Measurements from ENCODE around the gene PKHD1. TPM values are rescaled to one million over a fixed set of nuclear protein-coding genes. Genes with fewer than 3 reads are reported as not detected.
A peak's percentile ranks its signal among the peaks of the same experiment; 100 is the strongest.

PKHD1 gene, protein sequence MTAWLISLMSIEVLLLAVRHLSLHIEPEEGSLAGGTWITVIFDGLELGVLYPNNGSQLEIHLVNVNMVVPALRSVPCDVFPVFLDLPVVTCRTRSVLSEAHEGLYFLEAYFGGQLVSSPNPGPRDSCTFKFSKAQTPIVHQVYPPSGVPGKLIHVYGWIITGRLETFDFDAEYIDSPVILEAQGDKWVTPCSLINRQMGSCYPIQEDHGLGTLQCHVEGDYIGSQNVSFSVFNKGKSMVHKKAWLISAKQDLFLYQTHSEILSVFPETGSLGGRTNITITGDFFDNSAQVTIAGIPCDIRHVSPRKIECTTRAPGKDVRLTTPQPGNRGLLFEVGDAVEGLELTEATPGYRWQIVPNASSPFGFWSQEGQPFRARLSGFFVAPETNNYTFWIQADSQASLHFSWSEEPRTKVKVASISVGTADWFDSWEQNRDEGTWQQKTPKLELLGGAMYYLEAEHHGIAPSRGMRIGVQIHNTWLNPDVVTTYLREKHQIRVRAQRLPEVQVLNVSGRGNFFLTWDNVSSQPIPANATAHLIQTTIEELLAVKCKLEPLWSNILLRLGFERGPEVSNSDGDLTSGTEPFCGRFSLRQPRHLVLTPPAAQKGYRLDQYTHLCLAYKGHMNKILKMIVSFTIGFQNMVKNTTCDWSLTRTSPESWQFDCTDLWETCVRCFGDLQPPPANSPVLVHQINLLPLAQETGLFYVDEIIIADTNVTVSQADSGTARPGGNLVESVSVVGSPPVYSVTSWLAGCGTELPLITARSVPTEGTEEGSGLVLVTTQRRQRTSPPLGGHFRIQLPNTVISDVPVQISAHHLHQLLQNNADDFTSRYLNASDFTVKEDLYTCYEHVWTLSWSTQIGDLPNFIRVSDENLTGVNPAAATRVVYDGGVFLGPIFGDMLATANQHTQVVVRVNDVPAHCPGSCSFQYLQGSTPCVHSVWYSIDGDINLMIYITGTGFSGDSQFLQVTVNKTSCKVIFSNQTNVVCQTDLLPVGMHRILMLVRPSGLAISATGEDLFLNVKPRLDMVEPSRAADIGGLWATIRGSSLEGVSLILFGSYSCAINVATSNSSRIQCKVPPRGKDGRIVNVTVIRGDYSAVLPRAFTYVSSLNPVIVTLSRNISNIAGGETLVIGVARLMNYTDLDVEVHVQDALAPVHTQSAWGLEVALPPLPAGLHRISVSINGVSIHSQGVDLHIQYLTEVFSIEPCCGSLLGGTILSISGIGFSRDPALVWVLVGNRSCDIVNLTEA (N-terminal part only)
- not detected for total RNA-seq

DNA sequence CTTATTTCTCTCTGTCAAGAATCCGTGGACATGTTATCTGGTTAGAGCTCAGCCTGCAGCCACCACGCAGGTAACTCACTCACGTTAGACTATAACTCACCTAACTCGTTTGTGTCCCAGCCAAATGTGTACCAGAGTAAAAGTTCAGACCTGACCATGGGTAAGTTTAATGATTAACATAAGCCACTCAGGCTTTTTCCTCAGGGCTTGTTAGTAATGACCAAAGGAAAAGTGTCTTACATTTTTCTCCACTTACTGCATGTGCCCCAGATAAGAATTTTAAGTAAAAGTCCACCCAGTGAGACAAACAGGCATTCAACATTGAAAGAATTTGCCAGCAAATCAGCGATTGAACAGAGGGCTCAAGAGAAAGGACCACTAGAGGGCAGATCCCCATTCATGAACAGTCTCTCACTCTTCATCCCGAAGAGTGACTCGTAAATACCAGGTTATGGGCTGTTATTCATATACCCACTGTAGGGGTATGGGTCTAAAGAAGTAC, at the start of gene PKHD1:
PKHD1 (minus strand) TSS at position 116 of the 502 bp plus-strand sequence. CDS start 2,680 bp downstream, outside the sequence.
- Mint-ChIP-seq H3K4me1 (ENCODE audit: low read depth) (no peaks in the 10 kb centered on the region), H3K4me3 (no peak within 1 kb of the TSS), H3K27me3 (ENCODE audit: low read depth) (no peaks in the 10 kb centered on the region), H3K36me3 (ENCODE audit: insufficient read depth) (no peaks in the 10 kb centered on the region), H3K9me3 (no peaks in the 10 kb centered on the region)
- ATAC-seq (peak; percentile 46 to 54), DNase-seq (no peak)

DNA sequence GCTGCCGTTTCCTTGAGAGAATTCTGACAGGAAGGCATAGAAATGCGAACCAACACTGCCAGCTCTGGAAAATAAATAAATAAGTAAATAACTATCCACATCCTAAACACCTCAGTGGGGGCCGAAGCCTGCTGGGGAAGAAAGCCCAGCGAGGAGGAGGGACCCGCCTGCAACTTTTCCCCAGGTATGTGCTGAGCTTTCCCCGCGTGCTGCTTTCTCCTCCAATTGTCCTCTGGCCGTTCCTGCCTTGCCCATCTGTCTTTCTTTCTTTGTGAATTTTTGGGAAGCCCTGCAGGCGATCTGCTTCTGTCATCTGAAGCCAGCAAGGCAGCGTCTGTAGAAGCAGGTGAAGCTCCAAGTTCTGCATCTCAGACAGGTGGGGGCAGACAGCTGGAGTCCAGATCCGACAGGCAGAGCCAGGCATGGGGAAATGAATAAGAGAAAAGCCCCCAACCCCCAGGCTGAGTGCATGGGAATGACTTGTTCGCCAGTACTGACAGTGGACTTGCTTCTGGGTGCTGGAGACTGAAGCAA, 49.6 kb upstream of the PKHD1 start:
- ATAC-seq = no peak
- H3K4me1 Mint-ChIP-seq (ENCODE audit: low read depth) = peaks cover 4% of the 10 kb centered on the region
- H3K4me3 Mint-ChIP-seq = no peak overlapping the region

DNA sequence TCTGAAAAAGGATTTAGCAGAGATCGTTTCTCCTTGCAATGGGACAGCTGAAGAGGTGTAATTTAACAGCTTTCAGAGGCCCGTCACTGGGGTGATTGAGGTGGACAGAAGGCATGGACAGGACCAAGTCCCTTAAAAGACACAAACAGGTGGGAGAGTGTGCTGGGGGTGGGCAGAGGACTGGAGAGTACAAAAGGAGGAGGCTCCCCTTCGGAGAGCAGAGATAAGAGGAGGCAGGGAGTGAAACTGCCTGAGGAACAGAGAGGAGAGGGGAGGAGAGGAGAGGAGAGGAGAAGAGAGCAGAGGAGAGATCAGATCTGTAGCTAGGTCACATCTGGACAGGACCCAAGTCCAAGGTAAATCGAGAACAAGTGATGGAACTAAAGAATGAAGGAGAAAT, 48.6 kb upstream of the PKHD1 start:
- DNase-seq = no peak
- no peak overlapping the region for H3K4me3 Mint-ChIP-seq
- ATAC-seq = no peak

More for the DNA sequence above, 49.6 kb upstream of the PKHD1 start:
- no peaks in the 10 kb centered on the region for H3K9me3 Mint-ChIP-seq
- H3K27me3 Mint-ChIP-seq (ENCODE audit: low read depth) = peaks cover 2% of the 10 kb centered on the region
- no peaks in the 10 kb centered on the region for H3K36me3 Mint-ChIP-seq (ENCODE audit: insufficient read depth)
- no peak for DNase-seq

DNA sequence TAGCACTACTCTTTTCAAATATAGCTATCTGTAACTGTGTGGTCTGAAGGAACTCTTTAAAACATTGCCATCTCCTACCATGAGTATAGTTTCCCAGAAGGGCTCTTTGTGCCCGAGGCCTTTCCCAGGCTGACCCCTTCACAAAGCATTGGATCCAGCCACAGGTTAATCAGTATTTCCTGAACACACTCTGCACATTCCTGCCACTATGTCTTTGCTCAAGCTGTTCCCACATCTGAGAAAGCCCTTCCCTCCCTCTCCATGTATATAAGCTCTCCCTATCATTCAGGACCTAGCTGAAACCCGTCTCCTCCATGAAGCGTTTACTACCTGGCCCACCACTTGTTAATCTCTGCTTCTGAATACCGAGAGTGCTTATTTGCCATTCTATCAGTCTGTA, 47.8 kb upstream of the PKHD1 start:
- Mint-ChIP-seq H3K9me3 (no peaks in the 10 kb centered on the region), H3K27me3 (ENCODE audit: low read depth) (peaks cover 2% of the 10 kb centered on the region), H3K4me1 (ENCODE audit: low read depth) (peaks cover 4% of the 10 kb centered on the region), H3K4me3 (no peak overlapping the region), H3K36me3 (ENCODE audit: insufficient read depth) (no peaks in the 10 kb centered on the region)
- no peak for ATAC-seq
- DNase-seq = no peak

More for the DNA sequence above, 48.6 kb upstream of the PKHD1 start:
- H3K27me3 Mint-ChIP-seq (ENCODE audit: low read depth) = peaks cover 2% of the 10 kb centered on the region
- H3K9me3 Mint-ChIP-seq = no peaks in the 10 kb centered on the region
- peaks cover 4% of the 10 kb centered on the region for H3K4me1 Mint-ChIP-seq (ENCODE audit: low read depth)
- H3K36me3 Mint-ChIP-seq (ENCODE audit: insufficient read depth) = no peaks in the 10 kb centered on the region

DNA sequence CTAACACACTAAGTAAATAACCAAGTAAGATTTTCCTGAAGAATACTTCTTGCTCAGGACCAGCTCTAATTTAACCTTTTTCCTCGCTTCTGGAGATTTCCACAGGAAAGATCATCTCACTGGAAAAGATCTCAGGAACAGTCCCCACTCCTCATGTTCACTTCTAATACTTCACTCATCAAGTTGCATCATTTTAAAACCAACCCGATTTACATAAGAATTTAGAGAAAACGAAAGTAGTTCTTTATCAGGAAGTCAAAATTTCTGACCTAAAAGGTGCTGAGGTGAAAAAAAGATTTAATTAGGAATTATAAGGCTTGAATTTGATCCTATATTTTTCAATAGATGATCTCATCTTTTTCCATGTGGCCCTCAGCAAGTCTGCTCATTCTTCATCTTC, 46.6 kb upstream of the PKHD1 start:
- no peaks in the 10 kb centered on the region for H3K36me3 Mint-ChIP-seq (ENCODE audit: insufficient read depth)

DNA sequence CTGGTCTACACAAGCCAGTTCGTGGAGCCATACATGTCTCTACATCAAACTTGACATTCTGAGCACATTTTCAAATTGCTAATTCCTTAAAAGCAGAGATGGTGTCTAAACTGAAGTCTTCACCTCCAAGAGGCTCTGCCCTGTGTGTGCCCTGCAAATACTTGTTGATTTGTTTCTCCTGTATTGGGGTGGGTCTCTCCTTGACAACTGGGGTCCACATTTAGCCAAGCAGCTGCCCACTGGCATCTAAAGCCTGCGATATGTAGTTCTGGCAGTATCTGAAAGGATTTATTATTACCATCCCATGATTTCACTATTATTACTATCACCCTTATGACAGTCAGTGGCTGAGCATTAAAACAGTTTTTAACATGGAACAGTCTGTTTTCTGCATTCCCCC, 45.9 kb upstream of the PKHD1 start:
- H3K4me1 Mint-ChIP-seq (ENCODE audit: low read depth) = peaks cover 4% of the 10 kb centered on the region
- no peaks in the 10 kb centered on the region for H3K9me3 Mint-ChIP-seq
- peaks cover 5% of the 10 kb centered on the region for H3K27me3 Mint-ChIP-seq (ENCODE audit: low read depth)
- H3K36me3 Mint-ChIP-seq (ENCODE audit: insufficient read depth) = no peaks in the 10 kb centered on the region
- no peak overlapping the region for H3K4me3 Mint-ChIP-seq
- no peak for ATAC-seq
- no peak for DNase-seq

More for the DNA sequence above, 46.6 kb upstream of the PKHD1 start:
- Mint-ChIP-seq H3K9me3 (no peaks in the 10 kb centered on the region), H3K4me3 (no peak overlapping the region), H3K4me1 (ENCODE audit: low read depth) (peaks cover 4% of the 10 kb centered on the region), H3K27me3 (ENCODE audit: low read depth) (peaks cover 2% of the 10 kb centered on the region)
- DNase-seq (no peak), ATAC-seq (no peak)

DNA sequence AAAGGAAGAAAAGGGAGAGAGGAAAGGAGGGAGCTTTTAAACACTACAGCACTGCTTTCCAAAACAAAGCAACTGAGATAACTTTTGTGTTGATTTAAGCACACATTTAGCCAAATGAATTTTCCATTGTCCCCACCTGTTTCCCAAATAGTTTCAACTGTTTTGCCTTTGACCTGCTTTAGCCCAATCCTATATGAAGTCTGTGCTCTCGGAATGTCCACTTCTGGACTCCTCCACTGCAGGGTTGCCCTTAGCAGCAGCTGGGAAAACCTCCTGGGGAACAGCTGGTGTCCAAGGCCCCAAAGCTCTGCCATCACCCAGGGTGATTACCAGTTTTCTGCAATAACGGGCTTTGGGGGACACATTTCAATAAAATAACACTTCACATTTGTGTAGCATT, 44.9 kb upstream of the PKHD1 start:
- Mint-ChIP-seq H3K9me3 (no peaks in the 10 kb centered on the region), H3K36me3 (ENCODE audit: insufficient read depth) (no peaks in the 10 kb centered on the region), H3K4me3 (no peak overlapping the region), H3K27me3 (ENCODE audit: low read depth) (peaks cover 10% of the 10 kb centered on the region), H3K4me1 (ENCODE audit: low read depth) (peaks cover 4% of the 10 kb centered on the region)
- ATAC-seq (no peak), DNase-seq (no peak)

DNA sequence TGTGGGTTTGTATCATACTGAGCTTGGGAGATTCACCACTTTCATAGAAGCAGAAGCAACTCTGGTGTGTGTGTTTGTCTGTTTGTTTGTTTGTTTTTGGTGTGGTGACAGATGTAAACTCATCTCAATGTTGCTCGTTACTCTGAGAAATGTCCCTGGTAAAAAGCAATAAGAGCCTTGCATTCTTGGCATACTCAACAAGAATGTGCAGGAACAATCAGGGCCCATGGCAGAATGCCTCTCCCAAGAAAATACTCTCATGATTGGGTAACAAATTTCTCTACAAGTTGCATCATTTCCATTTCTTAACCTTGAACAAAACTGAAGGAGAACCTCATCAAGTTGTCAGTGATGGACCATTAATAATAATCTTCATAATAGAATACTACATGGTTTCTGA, 43.0 kb upstream of the PKHD1 start:
- no peaks in the 10 kb centered on the region for H3K36me3 Mint-ChIP-seq (ENCODE audit: insufficient read depth)
- ATAC-seq (no peak), DNase-seq (no peak)
- peaks cover 13% of the 10 kb centered on the region for H3K27me3 Mint-ChIP-seq (ENCODE audit: low read depth)
- peaks cover 4% of the 10 kb centered on the region for H3K4me1 Mint-ChIP-seq (ENCODE audit: low read depth)
- no peak overlapping the region for H3K4me3 Mint-ChIP-seq
- no peaks in the 10 kb centered on the region for H3K9me3 Mint-ChIP-seq

DNA sequence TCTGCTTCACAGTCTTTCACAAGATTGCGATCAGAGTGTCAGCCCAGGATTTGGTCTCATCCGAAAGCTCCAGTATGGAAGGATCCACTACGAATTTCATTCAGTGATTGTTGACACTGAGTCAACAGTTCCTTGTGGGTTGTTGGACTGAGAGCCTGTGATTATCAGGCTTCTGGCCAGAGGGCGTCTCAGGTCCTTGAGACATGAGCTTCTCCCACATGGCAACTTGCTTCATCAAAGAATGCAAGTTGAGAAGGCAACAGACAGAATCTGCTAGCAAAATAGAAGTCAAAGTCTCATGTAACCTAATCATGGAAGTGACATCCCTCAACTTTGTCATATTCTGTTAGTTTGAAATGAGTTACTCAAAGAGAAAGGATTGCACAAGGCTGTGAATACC, 40.5 kb upstream of the PKHD1 start:
- peaks cover 27% of the 10 kb centered on the region for H3K27me3 Mint-ChIP-seq (ENCODE audit: low read depth)

DNA sequence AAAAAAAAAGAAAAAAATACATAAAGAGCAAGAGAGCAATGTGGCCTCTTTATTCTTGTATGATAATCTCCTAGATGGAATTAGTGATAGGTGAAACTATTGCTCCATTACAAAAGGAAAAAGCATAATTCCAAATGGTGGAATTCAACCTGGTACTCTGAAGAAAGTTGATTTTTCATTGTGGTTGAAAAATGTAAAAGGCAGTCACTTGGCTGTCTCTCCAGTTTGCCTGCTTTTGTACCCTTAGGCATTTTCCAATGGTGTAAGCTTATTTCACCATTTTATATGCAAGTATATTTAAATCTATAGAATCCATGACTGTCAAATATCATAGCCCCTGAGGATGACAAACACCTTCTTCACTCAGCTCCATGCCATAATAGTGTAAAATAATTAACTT, 38.8 kb upstream of the PKHD1 start:
- Mint-ChIP-seq H3K36me3 (ENCODE audit: insufficient read depth) (no peaks in the 10 kb centered on the region), H3K4me3 (no peak overlapping the region), H3K4me1 (ENCODE audit: low read depth) (no peaks in the 10 kb centered on the region), H3K27me3 (ENCODE audit: low read depth) (peaks cover 35% of the 10 kb centered on the region), H3K9me3 (peaks cover 4% of the 10 kb centered on the region)
- ATAC-seq = no peak
- DNase-seq = no peak

More for the DNA sequence above, 40.5 kb upstream of the PKHD1 start:
- H3K36me3 Mint-ChIP-seq (ENCODE audit: insufficient read depth) = no peaks in the 10 kb centered on the region
- ATAC-seq (no peak), DNase-seq (no peak)
- no peaks in the 10 kb centered on the region for H3K4me1 Mint-ChIP-seq (ENCODE audit: low read depth)
- no peaks in the 10 kb centered on the region for H3K9me3 Mint-ChIP-seq
- H3K4me3 Mint-ChIP-seq = no peak overlapping the region

DNA sequence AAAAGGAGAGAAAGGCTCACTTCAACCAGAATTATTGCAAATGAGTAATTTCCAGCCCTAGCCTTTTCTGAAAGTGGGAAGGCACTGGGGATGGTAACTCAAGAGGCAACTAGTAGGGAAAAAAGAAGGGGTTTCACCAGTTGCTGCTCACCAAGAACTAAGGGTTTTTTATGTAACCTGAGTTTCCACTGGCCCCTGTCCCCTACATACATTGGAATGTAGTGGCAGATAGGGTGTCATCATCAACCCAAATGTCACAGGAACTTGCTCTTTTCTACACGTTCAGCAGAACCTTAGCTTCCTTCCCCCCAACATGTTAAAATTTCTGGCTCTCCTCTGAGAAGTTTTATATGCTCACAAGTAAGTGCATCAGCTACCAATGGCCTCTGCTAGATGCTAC, 38.2 kb upstream of the PKHD1 start:
- Mint-ChIP-seq H3K9me3 (peaks cover 4% of the 10 kb centered on the region), H3K27me3 (ENCODE audit: low read depth) (peaks cover 36% of the 10 kb centered on the region), H3K4me1 (ENCODE audit: low read depth) (no peaks in the 10 kb centered on the region), H3K4me3 (no peak overlapping the region), H3K36me3 (ENCODE audit: insufficient read depth) (no peaks in the 10 kb centered on the region)
- DNase-seq (no peak), ATAC-seq (no peak)

DNA sequence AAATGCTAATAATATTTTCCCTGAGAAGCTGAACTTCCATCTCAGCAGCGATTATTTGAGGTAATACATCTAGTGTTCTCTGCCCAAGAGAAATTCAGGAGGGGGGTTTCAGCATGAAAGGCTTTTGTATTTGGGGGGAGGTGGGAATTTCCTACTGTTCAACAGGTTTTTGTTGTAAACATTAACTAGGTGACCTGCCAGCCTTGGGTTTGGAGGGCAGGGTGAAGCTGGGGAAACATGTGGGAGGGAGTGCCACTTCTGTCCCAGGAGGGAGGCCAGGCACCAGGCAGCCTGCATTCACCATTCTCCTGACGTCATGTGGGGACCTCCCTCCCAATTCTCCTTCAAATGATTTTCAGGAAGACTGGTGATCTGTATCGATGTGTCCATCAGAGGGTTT, 37.7 kb upstream of the PKHD1 start:
- Mint-ChIP-seq H3K27me3 (ENCODE audit: low read depth) (peaks cover 36% of the 10 kb centered on the region), H3K4me1 (ENCODE audit: low read depth) (no peaks in the 10 kb centered on the region), H3K4me3 (no peak overlapping the region), H3K36me3 (ENCODE audit: insufficient read depth) (no peaks in the 10 kb centered on the region), H3K9me3 (peaks cover 4% of the 10 kb centered on the region)
- DNase-seq = no peak
- no peak for ATAC-seq

DNA sequence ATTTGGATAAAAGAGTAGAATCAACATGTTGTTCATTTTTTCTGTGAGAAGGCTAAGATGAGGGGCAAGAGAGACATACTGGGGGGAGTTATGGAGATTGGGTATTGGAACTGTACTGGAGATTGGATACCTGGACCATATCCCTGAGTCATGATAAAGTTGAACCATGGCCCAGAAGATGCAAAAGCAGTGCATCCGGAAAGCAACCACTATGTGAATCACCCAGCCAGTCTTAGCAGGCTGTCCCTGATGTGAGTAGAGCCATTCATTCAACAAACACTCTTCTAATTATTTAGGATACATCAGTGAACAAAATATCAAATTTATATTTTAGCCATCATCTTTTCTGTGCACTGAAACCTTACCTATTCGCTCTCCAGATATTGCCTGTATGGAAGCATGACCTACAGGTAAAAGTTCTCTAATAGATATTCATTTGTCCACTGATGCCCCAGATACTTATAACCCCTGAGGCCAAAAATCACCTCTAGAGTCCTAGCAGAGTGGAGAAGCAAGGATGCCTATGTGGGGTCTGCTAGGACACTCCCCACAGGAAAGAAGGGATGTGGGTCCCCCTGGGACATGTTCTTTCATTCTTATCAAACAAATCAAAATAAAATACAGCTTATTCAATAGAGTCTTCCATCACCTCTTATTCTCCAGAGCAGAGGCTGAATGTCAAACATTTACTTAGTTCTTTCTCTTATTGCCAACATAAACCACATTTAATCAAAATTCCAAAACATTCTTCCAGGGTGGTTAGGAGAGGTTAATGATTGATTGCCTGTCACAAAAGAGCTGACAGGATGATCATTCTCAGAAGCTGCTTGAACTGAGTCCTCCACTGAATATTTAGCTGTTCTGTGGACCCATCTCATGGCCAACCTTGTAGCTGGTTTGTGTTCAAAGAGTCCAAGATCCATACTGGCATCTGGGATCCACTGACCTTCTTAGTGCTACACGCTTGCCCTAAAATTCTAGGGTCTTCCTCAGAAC, 37.0 kb upstream of the PKHD1 start:
- Mint-ChIP-seq H3K36me3 (ENCODE audit: insufficient read depth) (no peaks in the 10 kb centered on the region), H3K4me1 (ENCODE audit: low read depth) (no peaks in the 10 kb centered on the region)

More for the DNA sequence above, 37.0 kb upstream of the PKHD1 start:
- peaks cover 4% of the 10 kb centered on the region for H3K9me3 Mint-ChIP-seq
- DNase-seq = no peak
- peaks cover 36% of the 10 kb centered on the region for H3K27me3 Mint-ChIP-seq (ENCODE audit: low read depth)
- no peak for ATAC-seq
- no peak overlapping the region for H3K4me3 Mint-ChIP-seq
